ENCODE data around the gene MAPK6. TPM values are rescaled to one million over a fixed set of nuclear protein-coding genes. Genes with fewer than 3 reads are reported as not detected.

The MAPK6 gene
- total RNA-seq, 1 experiment from 2014 or later, result 38.7 TPM

- Histone ChIP-seq H3K4me1 (replicated peaks; ENCODE audit: insufficient read depth) (no peaks in the 10 kb centered on the region), H3K9me3 (ENCODE audit: insufficient read depth, low read depth) (peaks cover 8% of the 10 kb centered on the region; the same call in 1 of the 2 replicates), H3K27me3 (ENCODE audit: insufficient read depth, low read depth) (no peaks in the 10 kb centered on the region), H3K79me2 (ENCODE audit: low read depth) (no peaks in the 10 kb centered on the region), H3K4me2 (no peak overlapping the region), H3K9me2 (ENCODE audit: insufficient read depth) (no peaks in the 10 kb centered on the region), H4K20me1 (ENCODE audit: insufficient read depth) (no peaks in the 10 kb centered on the region), H2AFZ (no peak overlapping the region), H3K4me3 (no peak overlapping the region), H3K36me3 (ENCODE audit: low read depth) (no peaks in the 10 kb centered on the region), H3F3A (ENCODE audit: insufficient read depth, low read depth) (no peaks in the 10 kb centered on the region), H3K27ac (no peak overlapping the region)
- no peak for DNase-seq
- no TSS peak for BruUV-seq (replicated peaks)
- POLR2A ChIA-PET (ENCODE audit: unreplicated experiment), result no interaction called here
- intact Hi-C loops (cut with micrococcal nuclease; ENCODE audit: unreplicated experiment), result no loop called here
- CTCF ChIA-PET, result no interaction called here
- TF ChIP-seq EZH2 (IDR thresholded peaks at IDR 0.05; ENCODE audit: low read depth) (no peak), CTCF (conservative IDR thresholded peaks at IDR 0.05) (no peak)
Observed at GRCh38 chr15:52085299-52085698, 66.3 kb downstream of the MAPK6 start.

GRCh38 chr15:52086011-52086786 lies 67.2 kb downstream of the MAPK6 start:
- no peaks in the 10 kb centered on the region for H3K36me3 ChIP-seq (ENCODE audit: low read depth)
- no peak overlapping the region for H2AFZ ChIP-seq
- no peaks in the 10 kb centered on the region for H3K9me2 ChIP-seq (ENCODE audit: insufficient read depth)
- no TSS peak for BruUV-seq (replicated peaks)
- H3K9me3 ChIP-seq (ENCODE audit: insufficient read depth, low read depth), result peaks cover 9% of the 10 kb centered on the region; the same call in 1 of the 2 replicates
- H3K4me3 ChIP-seq, result no peak overlapping the region
- no peaks in the 10 kb centered on the region for H3K27me3 ChIP-seq (ENCODE audit: insufficient read depth, low read depth)
- TF ChIP-seq EZH2 (IDR thresholded peaks at IDR 0.05; ENCODE audit: low read depth) (no peak), CTCF (conservative IDR thresholded peaks at IDR 0.05) (no peak)
- no peaks in the 10 kb centered on the region for H3K79me2 ChIP-seq (ENCODE audit: low read depth)
- H3K27ac ChIP-seq, result no peak overlapping the region
- intact Hi-C loops (cut with micrococcal nuclease; ENCODE audit: unreplicated experiment), result no loop called here
- no peaks in the 10 kb centered on the region for H3K4me1 ChIP-seq (replicated peaks; ENCODE audit: insufficient read depth)
- DNase-seq, result no peak
- H3F3A ChIP-seq (ENCODE audit: insufficient read depth, low read depth), result no peaks in the 10 kb centered on the region
- ChIA-PET CTCF (no interaction called here), POLR2A (ENCODE audit: unreplicated experiment) (no interaction called here)
- no peak overlapping the region for H3K4me2 ChIP-seq
- no peaks in the 10 kb centered on the region for H4K20me1 ChIP-seq (ENCODE audit: insufficient read depth)

- Histone ChIP-seq H4K20me1 (ENCODE audit: insufficient read depth) (no peaks in the 10 kb centered on the region), H3F3A (ENCODE audit: insufficient read depth, low read depth) (peaks cover 32% of the 10 kb centered on the region), H3K36me3 (ENCODE audit: low read depth) (no peaks in the 10 kb centered on the region), H2AFZ (no peak overlapping the region), H3K4me3 (no peak overlapping the region), H3K79me2 (ENCODE audit: low read depth) (no peaks in the 10 kb centered on the region), H3K9me3 (ENCODE audit: insufficient read depth, low read depth) (peaks cover 9% of the 10 kb centered on the region; the same call in 1 of the 2 replicates), H3K4me1 (replicated peaks; ENCODE audit: insufficient read depth) (peaks cover 27% of the 10 kb centered on the region), H3K9me2 (ENCODE audit: insufficient read depth) (no peaks in the 10 kb centered on the region), H3K27ac (no peak overlapping the region), H3K27me3 (ENCODE audit: insufficient read depth, low read depth) (no peaks in the 10 kb centered on the region), H3K4me2 (no peak overlapping the region)
- intact Hi-C loops (cut with micrococcal nuclease; ENCODE audit: unreplicated experiment), result no loop called here
- CTCF ChIA-PET, result interaction anchor here (0.7 kb wide), 1 partner anchor 433 kb away, joined by 3 read pairs; no protein-coding TSS in a partner anchor
- no TSS peak for BruUV-seq (replicated peaks)
- no peak for DNase-seq
- POLR2A ChIA-PET (ENCODE audit: unreplicated experiment), result no interaction called here
- TF ChIP-seq CTCF (conservative IDR thresholded peaks at IDR 0.05) (no peak), EZH2 (IDR thresholded peaks at IDR 0.05; ENCODE audit: low read depth) (no peak)
Observed at GRCh38 chr15:52090193-52090592, 71.2 kb downstream of the MAPK6 start.

All from PC-9 (cell line).